Choroid plexus epithelial cell (primary cell): Measurements from ENCODE around the gene OOSP4B.
"Not testable (repeated sequence)": the region's sequence is repeated elsewhere in the genome, so short reads cannot be mapped to it uniquely, and the experiment has no call there.

Experiments
- DNase-seq: peaks from one replicate; pipeline ENCODE4 v3.0.0-alpha.2; 2010; ENCODE audit warnings: low read depth
- H3K4me3 ChIP-seq: 2 replicates; pipeline ENCODE4 v1.5.1; 2011; ENCODE audit warnings: low read depth, mild to moderate bottlenecking, control low read depth, low read length, moderate library complexity
- CTCF ChIP-seq: conservative IDR thresholded peaks from 2 replicates; pipeline ENCODE4 v1.5.1; 2011; ENCODE audit warnings: low read depth, mild to moderate bottlenecking, control low read depth, inconsistent platforms, low read length, moderate library complexity

OOSP4B gene

GRCh38 chr11:60059521-60060240, 42.7 kb downstream of the OOSP4B start:
- no peak overlapping the region for H3K4me3 ChIP-seq
- no peak for TF ChIP-seq CTCF
- no peak for DNase-seq

GRCh38 chr11:60064111-60064510, 47.1 kb downstream of the OOSP4B start:
- no peak for DNase-seq
- H3K4me3 ChIP-seq = no peak overlapping the region
- TF ChIP-seq CTCF = no peak

GRCh38 chr11:60065801-60066200, 48.8 kb downstream of the OOSP4B start:
- no peak for TF ChIP-seq CTCF
- H3K4me3 ChIP-seq = no peak overlapping the region
- DNase-seq = no peak

- no peak overlapping the region for H3K4me3 ChIP-seq
- DNase-seq = no peak
- no peak for TF ChIP-seq CTCF
Measured at GRCh38 chr11:60069450-60069849, 52.5 kb downstream of the OOSP4B start.

GRCh38 chr11:60071644-60072043, 54.7 kb downstream of the OOSP4B start:
- DNase-seq, H3K4me3 ChIP-seq: not testable (repeated sequence)

- TF ChIP-seq CTCF = no peak
- DNase-seq = no peak
- H3K4me3 ChIP-seq = no peak overlapping the region
Measured at GRCh38 chr11:60077216-60077817, 60.3 kb downstream of the OOSP4B start.

- H3K4me3 ChIP-seq = no peak overlapping the region
- DNase-seq = no peak
- TF ChIP-seq CTCF = no peak
Measured at GRCh38 chr11:60077981-60078380, 61.0 kb downstream of the OOSP4B start.
